Ramos (cell line): ENCODE measurements around the gene NKAP.

Experiments
- in situ Hi-C: fragments of 300-500 bp; cut with MboI; formaldehyde crosslinking; loops from one replicate; pipeline ENCODE4 v1.14.3; 2022; ENCODE audit warnings: low sequenced_read_pairs; ENCODE audit not compliant: unreplicated experiment

NKAP gene

GRCh38 chrX:119871599-119872395 lies 71.8 kb downstream of the NKAP start, which contains the start of the genes NDUFA1 and RNF113A:
Gene NDUFA1 (plus strand): TSS chrX:119871832. CDS start chrX:119871912, 80 bp downstream.
Gene RNF113A (minus strand): TSS chrX:119871733. CDS start chrX:119871613, 120 bp downstream.
- in situ Hi-C loops: no loop called here

- in situ Hi-C loops: no loop called here
These were observed 72.3 kb downstream of the NKAP start for GRCh38 chrX:119871245-119871598.
